Loucy (cell line): Measurements from ENCODE around the gene TRIL.

Experiments used
- H2AFZ ChIP-seq: fragments of 200-600 bp; sonication (generic); 2 replicates; pipeline ENCODE4 v1.6.0; 2016; ENCODE audit warnings: antibody characterized with exemption, mild to moderate bottlenecking, low read length, moderate library complexity
- H3F3A ChIP-seq: fragments of 200-600 bp; 2 replicates; pipeline ENCODE4 v1.6.0; 2016; ENCODE audit warnings: antibody characterized with exemption, low read depth, mild to moderate bottlenecking
- H3K27me3 ChIP-seq: fragments of 200-600 bp; sonication (generic); 2 replicates; pipeline ENCODE4 v1.6.1; 2014; ENCODE audit warnings: low read length, mild to moderate bottlenecking; ENCODE audit not compliant: insufficient read depth, poor library complexity, severe bottlenecking
- H3K36me3 ChIP-seq: fragments of 200-600 bp; sonication (generic); 2 replicates; pipeline ENCODE4 v1.6.1; 2016; ENCODE audit warnings: low read length; ENCODE audit not compliant: insufficient read depth
- H3K4me1 ChIP-seq: fragments of 200-600 bp; sonication (generic); 2 replicates; pipeline ENCODE4 v1.5.1; 2014; ENCODE audit warnings: low read length, mild to moderate bottlenecking; ENCODE audit not compliant: insufficient read depth, poor library complexity, severe bottlenecking
- H3K4me2 ChIP-seq: fragments of 200-600 bp; sonication (generic); 2 replicates; pipeline ENCODE4 v1.6.0; 2014; ENCODE audit warnings: antibody characterized with exemption, low read length, low read depth, mild to moderate bottlenecking; ENCODE audit not compliant: poor library complexity, severe bottlenecking
- H3K4me3 ChIP-seq: fragments of 200-600 bp; sonication (generic); 2 replicates; pipeline ENCODE4 v1.5.1; 2014; ENCODE audit warnings: low read length, mild to moderate bottlenecking, mixed read lengths; ENCODE audit not compliant: poor library complexity, severe bottlenecking
- H3K79me2 ChIP-seq: fragments of 200-600 bp; sonication (generic); 2 replicates; pipeline ENCODE4 v1.6.1; 2014; ENCODE audit warnings: low read length; ENCODE audit not compliant: insufficient read depth
- H3K9ac ChIP-seq: fragments of 200-600 bp; sonication (generic); 2 replicates; pipeline ENCODE4 v1.6.0; 2014; ENCODE audit warnings: mild to moderate bottlenecking, low read depth, low read length, moderate library complexity; ENCODE audit not compliant: poor library complexity, severe bottlenecking
- H3K9me2 ChIP-seq: fragments of 200-600 bp; sonication (generic); replicated peaks from 2 replicates; pipeline ENCODE4 v1.6.1; 2016; ENCODE audit warnings: low read depth, low read length, mixed read lengths
- H3K9me3 ChIP-seq: fragments of 200-600 bp; sonication (generic); 2 replicates; pipeline ENCODE4 v1.6.1; 2014; ENCODE audit warnings: mild to moderate bottlenecking, antibody characterized with exemption, low read length, low read depth; ENCODE audit not compliant: insufficient read depth
- H4K20me1 ChIP-seq: fragments of 200-600 bp; sonication (generic); 2 replicates; pipeline ENCODE4 v1.6.0; 2014; ENCODE audit warnings: antibody characterized with exemption, low read length, mild to moderate bottlenecking; ENCODE audit not compliant: insufficient read depth, poor library complexity, severe bottlenecking
- CTCF ChIP-seq: fragments of 200-600 bp; sonication (generic); conservative IDR thresholded peaks from 2 replicates; pipeline ENCODE4 v1.5.1; 2014; ENCODE audit warnings: mild to moderate bottlenecking, antibody characterized with exemption, low read length
- EZH2phosphoT487 ChIP-seq: fragments of 200-600 bp; IDR thresholded peaks from 2 replicates; pipeline ENCODE4 v1.6.1; 2018; ENCODE audit warnings: antibody characterized with exemption, mild to moderate bottlenecking, moderate library complexity, borderline replicate concordance

TRIL gene

GRCh38 chr7:28941633-28942032 is 16.5 kb downstream of the TRIL start:
- Histone ChIP-seq H4K20me1 (no peaks in the 10 kb centered on the region), H3K4me2 (no peak overlapping the region), H3K79me2 (no peaks in the 10 kb centered on the region), H2AFZ (no peak overlapping the region), H3K9ac (no peak overlapping the region), H3K9me3 (no peaks in the 10 kb centered on the region), H3K36me3 (no peaks in the 10 kb centered on the region), H3K9me2 (no peaks in the 10 kb centered on the region), H3K4me3 (no peak overlapping the region), H3K4me1 (no peaks in the 10 kb centered on the region), H3K27me3 (no peaks in the 10 kb centered on the region), H3F3A (no peaks in the 10 kb centered on the region)
- TF ChIP-seq CTCF (no peak), EZH2phosphoT487 (no peak)

- Histone ChIP-seq H3K9ac (no peak overlapping the region), H2AFZ (no peak overlapping the region)
These were observed 17.3 kb downstream of the TRIL start for GRCh38 chr7:28940741-28941384.

GRCh38 chr7:28939844-28940544 is 18.1 kb downstream of the TRIL start:
- no peaks in the 10 kb centered on the region for H3K4me1 ChIP-seq
- H3K27me3 ChIP-seq = no peaks in the 10 kb centered on the region
- H3K9me3 ChIP-seq = no peaks in the 10 kb centered on the region
- TF ChIP-seq CTCF (no peak), EZH2phosphoT487 (no peak)
- H2AFZ ChIP-seq = no peak overlapping the region
- H3K36me3 ChIP-seq = no peaks in the 10 kb centered on the region
- no peak overlapping the region for H3K9ac ChIP-seq
- H4K20me1 ChIP-seq = no peaks in the 10 kb centered on the region
- no peaks in the 10 kb centered on the region for H3F3A ChIP-seq
- no peak overlapping the region for H3K4me2 ChIP-seq
- H3K79me2 ChIP-seq = no peaks in the 10 kb centered on the region
- H3K9me2 ChIP-seq = no peaks in the 10 kb centered on the region
- no peak overlapping the region for H3K4me3 ChIP-seq

More at GRCh38 chr7:28940741-28941384, 17.3 kb downstream of the TRIL start:
- Histone ChIP-seq H3K27me3 (no peaks in the 10 kb centered on the region), H3K4me2 (no peak overlapping the region), H3K36me3 (no peaks in the 10 kb centered on the region), H3K9me3 (no peaks in the 10 kb centered on the region), H3K4me3 (no peak overlapping the region), H4K20me1 (no peaks in the 10 kb centered on the region), H3K9me2 (no peaks in the 10 kb centered on the region), H3K79me2 (no peaks in the 10 kb centered on the region), H3F3A (no peaks in the 10 kb centered on the region), H3K4me1 (no peaks in the 10 kb centered on the region)
- TF ChIP-seq EZH2phosphoT487 (no peak), CTCF (no peak)
